ENCODE results near the gene IFIT2.
A peak's percentile ranks its signal among the peaks of the same experiment; 100 is the strongest.
"Not testable (repeated sequence)": the region's sequence is repeated elsewhere in the genome, so short reads cannot be mapped to it uniquely, and the experiment has no call there.

IFIT2 gene

GRCh38 chr10:89327803-89328441 lies 26.1 kb downstream of the IFIT2 start, which contains the start of gene IFIT3:
IFIT3 (plus strand) TSS chr10:89327997; CDS start chr10:89328074, 77 bp downstream.
- no peak for TF ChIP-seq CTCF (conservative IDR thresholded peaks at IDR 0.05)
- H3K27ac ChIP-seq = peak within 1 kb of the TSS; percentile 79

GRCh38 chr10:89329151-89329550 lies 27.3 kb downstream of the IFIT2 start:
- no peak for TF ChIP-seq CTCF (conservative IDR thresholded peaks at IDR 0.05)
- H3K27ac ChIP-seq = no peak overlapping the region

- not testable (repeated sequence) for H3K27ac ChIP-seq
These were observed 28.2 kb downstream of the IFIT2 start for GRCh38 chr10:89330014-89330413.

GRCh38 chr10:89330537-89331212 lies 28.8 kb downstream of the IFIT2 start:
- no peak overlapping the region for H3K27ac ChIP-seq
- TF ChIP-seq CTCF (conservative IDR thresholded peaks at IDR 0.05) = no peak

- H3K27ac ChIP-seq = not testable (repeated sequence)
These were observed 29.8 kb downstream of the IFIT2 start for GRCh38 chr10:89331487-89332122.

- no peak for TF ChIP-seq CTCF (conservative IDR thresholded peaks at IDR 0.05)
- H3K27ac ChIP-seq = no peak overlapping the region
These were observed 30.3 kb downstream of the IFIT2 start for GRCh38 chr10:89332123-89332633.

GRCh38 chr10:89335226-89335625 lies 33.4 kb downstream of the IFIT2 start:
- no peak for TF ChIP-seq CTCF (conservative IDR thresholded peaks at IDR 0.05)
- no peak overlapping the region for H3K27ac ChIP-seq

GRCh38 chr10:89336241-89336640 lies 34.4 kb downstream of the IFIT2 start:
- TF ChIP-seq CTCF (conservative IDR thresholded peaks at IDR 0.05) = no peak
- H3K27ac ChIP-seq = no peak overlapping the region

Measured in VCaP (cell line).